Adrenal gland (tissue), 5 donors: ENCODE results near the gene KAZN.

Source experiments
- CTCF ChIP-seq, 6 experiments: fragments of 450-650 bp in 4 of 6; fragments of 200-600 bp in 2 of 6; sonication (generic) in 1 of 6; IDR thresholded peaks; 1 replicate in 5 of 6; 2 replicates in 1 of 6; pipeline versions ENCODE4 v1.5.1 to v1.8.0; 2016 to 2021; ENCODE audit warnings: antibody characterized with exemption in 6 of 6, mild to moderate bottlenecking in 2 of 6, moderate library complexity in 1 of 6
- POLR2A ChIP-seq, 2 donors: fragments of 450-650 bp; IDR thresholded peaks; one replicate each; pipeline ENCODE4 v1.6.1; 2017; ENCODE audit warnings: antibody characterized with exemption in 2 of 2, mild to moderate bottlenecking in 2 of 2, moderate library complexity in 1 of 2
- donor health status: DM: no; HTN: no; CAD: no.

- no peak for TF ChIP-seq CTCF (IDR thresholded peaks at IDR 0.05)
- no peak for TF ChIP-seq POLR2A (IDR thresholded peaks at IDR 0.05)
Observed at GRCh38 chr1:14646973-14647372, 48.5 kb downstream of the KAZN start.
